ENCODE data around the gene SCPEP1. TPM values are rescaled to one million over a fixed set of nuclear protein-coding genes. Genes with fewer than 3 reads are reported as not detected.
A peak's percentile ranks its signal among the peaks of the same experiment; 100 is the strongest.

Gene SCPEP1
- total RNA-seq, 6 experiments from 2014 or later, result 37.4 to 42.5 (median 39.7) TPM

DNA sequence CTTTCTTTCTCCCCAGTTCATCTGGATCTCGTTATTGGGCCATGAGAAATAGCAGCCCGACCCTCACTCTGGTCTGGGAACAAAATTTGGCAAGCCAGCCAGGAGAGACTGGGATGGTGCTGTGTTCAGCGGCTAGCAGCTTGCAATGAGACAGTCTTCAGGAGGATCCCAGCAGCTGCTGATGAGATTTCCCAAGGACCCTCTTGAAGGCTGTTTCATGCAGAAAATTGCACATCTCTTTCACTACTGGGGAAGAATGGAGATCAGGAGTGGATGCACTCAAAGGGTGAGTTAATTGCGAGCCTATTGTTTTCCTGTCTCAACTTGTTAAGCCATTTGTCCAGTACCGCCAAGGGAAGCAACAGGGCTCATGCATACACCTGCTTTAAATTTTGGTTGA is 11.6 kb upstream of the SCPEP1 start:
- no peak for TF ChIP-seq CTCF (IDR thresholded peaks at IDR 0.05)
- Mint-ChIP-seq H3K9me3 (no peaks in the 10 kb centered on the region), H3K4me1 (ENCODE audit: low read depth) (peaks cover 10% of the 10 kb centered on the region), H3K27ac (no peak overlapping the region), H3K27me3 (ENCODE audit: insufficient read depth) (peaks cover 13% of the 10 kb centered on the region), H3K4me3 (no peak overlapping the region), H3K36me3 (ENCODE audit: low read depth) (no peaks in the 10 kb centered on the region)
- DNase-seq, result no peak

GRCh38 chr17:56970974-56971373 is 7.0 kb upstream of the SCPEP1 start:
- peaks cover 17% of the 10 kb centered on the region for H3K27me3 Mint-ChIP-seq (ENCODE audit: insufficient read depth)
- no peak for DNase-seq
- no peaks in the 10 kb centered on the region for H3K36me3 Mint-ChIP-seq (ENCODE audit: low read depth)
- no peaks in the 10 kb centered on the region for H3K4me1 Mint-ChIP-seq (ENCODE audit: low read depth)
- H3K4me3 Mint-ChIP-seq, result no peak overlapping the region
- H3K9me3 Mint-ChIP-seq, result no peaks in the 10 kb centered on the region
- no peak overlapping the region for H3K27ac Mint-ChIP-seq
- TF ChIP-seq CTCF (IDR thresholded peaks at IDR 0.05), result no peak

DNA sequence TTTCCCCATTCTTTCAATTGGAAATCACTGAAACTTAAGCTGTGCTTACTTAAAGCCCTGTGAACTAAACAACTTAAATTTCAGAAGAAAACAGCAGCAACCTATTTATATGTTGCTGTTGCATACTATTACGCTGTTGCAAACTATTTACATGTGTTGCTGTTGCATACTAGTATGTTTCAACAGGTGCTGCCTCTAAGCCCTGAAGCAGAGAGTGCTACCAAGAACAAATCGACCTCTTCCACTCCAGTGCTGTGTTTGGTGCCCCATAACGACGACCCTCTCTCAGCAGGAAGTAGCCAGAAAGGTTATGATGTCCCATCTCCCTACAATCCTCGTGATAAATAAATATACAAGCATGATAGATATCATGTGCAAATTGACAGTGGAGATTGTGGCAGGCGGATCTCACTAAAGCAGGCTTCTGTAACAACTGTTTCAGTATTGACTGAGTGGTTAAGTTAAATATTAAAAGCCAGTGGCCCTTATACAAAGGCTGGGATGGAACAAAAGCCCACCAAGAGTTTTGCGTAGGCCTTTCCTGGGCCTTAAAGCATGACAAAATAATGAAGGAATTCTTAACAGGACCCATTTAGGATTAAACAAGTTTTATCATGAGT is 5.7 kb upstream of the SCPEP1 start:
- Mint-ChIP-seq H3K9me3 (no peaks in the 10 kb centered on the region), H3K4me3 (no peak overlapping the region), H3K36me3 (ENCODE audit: low read depth) (no peaks in the 10 kb centered on the region), H3K4me1 (ENCODE audit: low read depth) (0 out of 2 replicates have a peak, but pooled peaks cover 3% of the 10 kb centered on the region), H3K27ac (no peak overlapping the region), H3K27me3 (ENCODE audit: insufficient read depth) (peaks cover 18% of the 10 kb centered on the region)
- no peak for DNase-seq
- no peak for TF ChIP-seq CTCF (IDR thresholded peaks at IDR 0.05)

DNA sequence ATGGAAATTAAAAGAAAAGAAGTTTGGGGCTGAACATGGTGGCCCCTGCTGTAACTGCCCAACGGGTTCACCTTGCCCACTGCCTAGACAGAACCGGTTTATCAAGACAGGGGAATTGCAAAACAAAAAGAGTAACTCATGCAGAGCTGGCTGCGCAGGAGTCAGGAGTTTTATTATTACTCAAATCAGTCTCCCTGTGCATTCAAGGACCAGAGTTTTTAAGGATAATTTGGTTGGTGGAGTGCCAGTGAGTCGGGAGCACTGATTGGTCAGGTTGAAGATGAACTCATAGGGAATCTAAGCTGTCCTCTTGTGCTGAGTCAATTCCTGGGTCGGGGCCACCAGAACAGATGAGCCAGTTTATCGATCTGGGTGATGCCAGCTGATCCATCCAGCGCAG is 4.4 kb upstream of the SCPEP1 start:
- Mint-ChIP-seq H3K27ac (no peak overlapping the region), H3K4me3 (no peak overlapping the region), H3K9me3 (no peaks in the 10 kb centered on the region), H3K4me1 (ENCODE audit: low read depth) (peaks cover 9% of the 10 kb centered on the region), H3K36me3 (ENCODE audit: low read depth) (no peaks in the 10 kb centered on the region), H3K27me3 (ENCODE audit: insufficient read depth) (peaks cover 17% of the 10 kb centered on the region)
- no peak for TF ChIP-seq CTCF (IDR thresholded peaks at IDR 0.05)
- DNase-seq, result peak; percentile 16

DNA sequence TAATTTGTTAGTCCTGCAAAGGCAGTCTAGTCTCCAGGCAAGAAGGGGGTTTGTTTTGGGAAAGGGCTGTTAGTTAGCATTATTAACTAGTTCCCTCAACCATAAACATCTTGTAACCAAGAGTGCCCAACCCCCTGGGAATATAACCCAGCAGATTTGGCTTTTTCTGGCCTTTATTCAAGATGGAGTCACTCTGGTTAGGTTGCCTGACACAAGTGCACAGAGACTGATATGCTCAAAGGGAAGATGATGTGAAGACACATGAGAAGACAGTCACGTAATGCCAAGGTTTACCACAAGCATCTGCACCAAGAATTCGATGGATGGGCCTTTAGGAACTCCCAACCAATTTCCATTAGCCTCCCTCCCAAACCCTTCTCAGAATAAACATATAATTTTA is 3.9 kb upstream of the SCPEP1 start:
- H3K4me3 Mint-ChIP-seq, result no peak overlapping the region
- peaks cover 17% of the 10 kb centered on the region for H3K27me3 Mint-ChIP-seq (ENCODE audit: insufficient read depth)
- no peaks in the 10 kb centered on the region for H3K9me3 Mint-ChIP-seq
- no peak for DNase-seq
- H3K27ac Mint-ChIP-seq, result no peak overlapping the region
- H3K4me1 Mint-ChIP-seq (ENCODE audit: low read depth), result peaks cover 14% of the 10 kb centered on the region
- TF ChIP-seq CTCF (IDR thresholded peaks at IDR 0.05), result no peak
- H3K36me3 Mint-ChIP-seq (ENCODE audit: low read depth), result no peaks in the 10 kb centered on the region

GRCh38 chr17:56975656-56976055 is 2.3 kb upstream of the SCPEP1 start:
- peaks cover 18% of the 10 kb centered on the region for H3K4me1 Mint-ChIP-seq (ENCODE audit: low read depth)
- H3K36me3 Mint-ChIP-seq (ENCODE audit: low read depth), result no peaks in the 10 kb centered on the region
- DNase-seq, result no peak
- H3K27ac Mint-ChIP-seq, result no peak overlapping the region
- peaks cover 14% of the 10 kb centered on the region for H3K27me3 Mint-ChIP-seq (ENCODE audit: insufficient read depth)
- H3K4me3 Mint-ChIP-seq, result no peak overlapping the region
- no peaks in the 10 kb centered on the region for H3K9me3 Mint-ChIP-seq
- TF ChIP-seq CTCF (IDR thresholded peaks at IDR 0.05), result no peak

All from HFFc6 (cell line).